OCI-LY1 (cell line): ENCODE data around the gene PYCR2.

Experiments used
- H2AFZ ChIP-seq: fragments of 200-600 bp; sonication (generic), shearing (Covaris generic); 2 replicates; pipeline ENCODE4 v1.6.0; 2014; ENCODE audit warnings: antibody characterized with exemption, mild to moderate bottlenecking, low read length
- H3F3A ChIP-seq: fragments of 200-600 bp; sonication (generic), shearing (Covaris generic); 2 replicates; pipeline ENCODE4 v1.6.0; 2014; ENCODE audit warnings: mild to moderate bottlenecking, antibody characterized with exemption, low read length, moderate library complexity; ENCODE audit not compliant: insufficient read depth
- H3K27ac ChIP-seq: fragments of 200-600 bp; sonication (generic); 2 replicates; pipeline ENCODE4 v1.5.1; 2014; ENCODE audit warnings: low read length, mixed run types, mild to moderate bottlenecking, low read depth; ENCODE audit not compliant: poor library complexity, severe bottlenecking
- H3K27me3 ChIP-seq: fragments of 200-600 bp; sonication (generic); 2 replicates; pipeline ENCODE4 v1.6.0; 2014; ENCODE audit warnings: antibody characterized with exemption, mild to moderate bottlenecking, low read length, moderate library complexity; ENCODE audit not compliant: insufficient read depth
- H3K36me3 ChIP-seq: fragments of 200-600 bp; sonication (generic); 2 replicates; pipeline ENCODE4 v1.6.1; 2014; ENCODE audit warnings: mild to moderate bottlenecking, antibody characterized with exemption, low read length, moderate library complexity, mixed read lengths; ENCODE audit not compliant: insufficient read depth
- H3K4me1 ChIP-seq: fragments of 200-600 bp; sonication (generic); 2 replicates; pipeline ENCODE4 v1.5.1; 2014; ENCODE audit warnings: mild to moderate bottlenecking, low read length, moderate library complexity; ENCODE audit not compliant: insufficient read depth, severe bottlenecking
- H3K4me2 ChIP-seq: fragments of 200-600 bp; sonication (generic), shearing (Covaris generic); 2 replicates; pipeline ENCODE4 v1.6.1; 2014; ENCODE audit warnings: low read length
- H3K4me3 ChIP-seq: fragments of 200-600 bp; sonication (generic); 2 replicates; pipeline ENCODE4 v1.5.1; 2014; ENCODE audit warnings: low read length, low read depth, mild to moderate bottlenecking, mixed read lengths; ENCODE audit not compliant: poor library complexity, severe bottlenecking
- H3K79me2 ChIP-seq: fragments of 200-600 bp; shearing (Covaris generic); 2 replicates; pipeline ENCODE4 v1.6.1; 2016; ENCODE audit warnings: mixed run types, low read length, mixed read lengths; ENCODE audit not compliant: insufficient read depth
- H3K9ac ChIP-seq: fragments of 200-600 bp; sonication (generic), shearing (Covaris generic); 2 replicates; pipeline ENCODE4 v1.6.1; 2014; ENCODE audit warnings: mild to moderate bottlenecking, low read length, mixed read lengths
- H3K9me2 ChIP-seq: fragments of 200-600 bp; sonication (generic), shearing (Covaris generic); 2 replicates; pipeline ENCODE4 v1.6.1; 2014; ENCODE audit warnings: low read depth, mild to moderate bottlenecking, low read length, mixed read lengths
- H3K9me3 ChIP-seq: fragments of 200-600 bp; shearing (Covaris generic); 2 replicates; pipeline ENCODE4 v1.6.1; 2014; ENCODE audit warnings: low read length, mixed read lengths
- H4K20me1 ChIP-seq: fragments of 200-600 bp; sonication (generic), shearing (Covaris generic); 2 replicates; pipeline ENCODE4 v1.6.0; 2016; ENCODE audit warnings: mild to moderate bottlenecking, low read length; ENCODE audit not compliant: insufficient read depth
- CTCF ChIP-seq: fragments of 200-600 bp; sonication (generic), shearing (Covaris generic); IDR thresholded peaks from 2 replicates; pipeline ENCODE4 v1.5.1; 2017; ENCODE audit warnings: mild to moderate bottlenecking, antibody characterized with exemption, low read length, moderate library complexity, mixed read lengths
- EZH2 ChIP-seq: fragments of 200-600 bp; sonication (generic), shearing (Covaris generic); IDR thresholded peaks from 2 replicates; pipeline ENCODE4 v1.8.0; 2017; ENCODE audit warnings: borderline replicate concordance, mixed run types, mild to moderate bottlenecking, antibody characterized with exemption, low read length, moderate library complexity, mixed read lengths

PYCR2 gene

GRCh38 chr1:225875044-225875815, 48.8 kb downstream of the PYCR2 start:
- TF ChIP-seq EZH2 (no peak), CTCF (no peak)
- H3K9ac ChIP-seq = no peak overlapping the region
- H3K4me2 ChIP-seq = no peak overlapping the region

GRCh38 chr1:225874431-225874830, 49.6 kb downstream of the PYCR2 start:
- H3K4me3 ChIP-seq = no peak overlapping the region
- 0 out of 2 replicates have a peak, but pooled peaks cover 14% of the 10 kb centered on the region for H3K36me3 ChIP-seq
- no peak for TF ChIP-seq CTCF
- TF ChIP-seq EZH2 = no peak
- no peaks in the 10 kb centered on the region for H3K9me2 ChIP-seq
- no peaks in the 10 kb centered on the region for H3F3A ChIP-seq
- H3K9ac ChIP-seq = no peak overlapping the region
- H3K4me1 ChIP-seq = peaks cover under 1% of the 10 kb centered on the region
- H4K20me1 ChIP-seq = no peaks in the 10 kb centered on the region
- H3K4me2 ChIP-seq = no peak overlapping the region
- H2AFZ ChIP-seq = no peak overlapping the region
- no peaks in the 10 kb centered on the region for H3K9me3 ChIP-seq
- H3K27ac ChIP-seq = no peak overlapping the region
- H3K27me3 ChIP-seq = no peaks in the 10 kb centered on the region
- H3K79me2 ChIP-seq = no peaks in the 10 kb centered on the region

More at GRCh38 chr1:225875044-225875815, 48.8 kb downstream of the PYCR2 start:
- Histone ChIP-seq H3K79me2 (no peaks in the 10 kb centered on the region), H3K9me2 (no peaks in the 10 kb centered on the region), H2AFZ (no peak overlapping the region), H3K9me3 (no peaks in the 10 kb centered on the region), H3K4me1 (peaks cover 8% of the 10 kb centered on the region), H4K20me1 (no peaks in the 10 kb centered on the region), H3F3A (no peaks in the 10 kb centered on the region), H3K36me3 (0 out of 2 replicates have a peak, but pooled peaks cover 14% of the 10 kb centered on the region), H3K27ac (no peak overlapping the region), H3K4me3 (no peak overlapping the region), H3K27me3 (no peaks in the 10 kb centered on the region)

GRCh38 chr1:225873281-225873850, 50.7 kb downstream of the PYCR2 start:
- H2AFZ ChIP-seq = no peak overlapping the region
- H3K79me2 ChIP-seq = no peaks in the 10 kb centered on the region
- TF ChIP-seq EZH2 (no peak), CTCF (no peak)
- H3K4me2 ChIP-seq = no peak overlapping the region
- no peaks in the 10 kb centered on the region for H3F3A ChIP-seq
- H4K20me1 ChIP-seq = no peaks in the 10 kb centered on the region
- no peaks in the 10 kb centered on the region for H3K9me2 ChIP-seq
- H3K4me3 ChIP-seq = no peak overlapping the region
- no peak overlapping the region for H3K9ac ChIP-seq
- no peaks in the 10 kb centered on the region for H3K9me3 ChIP-seq
- 0 out of 2 replicates have a peak, but pooled peaks cover 14% of the 10 kb centered on the region for H3K36me3 ChIP-seq
- no peaks in the 10 kb centered on the region for H3K4me1 ChIP-seq
- no peak overlapping the region for H3K27ac ChIP-seq
- H3K27me3 ChIP-seq = no peaks in the 10 kb centered on the region
